A673 (cell line): ENCODE data around the gene PFKM. TPM values are rescaled to one million over a fixed set of nuclear protein-coding genes. Genes with fewer than 3 reads are reported as not detected.
A peak's percentile ranks its signal among the peaks of the same experiment; 100 is the strongest.

Experiments
- BruUV-seq: library from RNA; stranded (reverse); fragments of 400-500 nt; replicated peaks from 2 replicates; lab custom pipeline; 2021; lab: Mats Ljungman, UMichigan
- CTCF ChIA-PET: fragments of 300-600 bp; sonication (Branson Sonifier 250); formaldehyde crosslinking; loops from one replicate; lab custom pipeline; 2022; ENCODE audit warnings: antibody characterized with exemption; lab: Charles Lee
- POLR2A ChIA-PET: fragments of 300-600 bp; sonication (Branson Sonifier 250); formaldehyde crosslinking; loops from one replicate; lab custom pipeline; 2022; ENCODE audit warnings: antibody characterized with exemption; ENCODE audit not compliant: low non-redundant PET; lab: Charles Lee
- DNase-seq: peaks from one replicate; pipeline ENCODE4 v3.0.0-alpha.2; 2015; ENCODE audit warnings: low spot score
- H3K27ac ChIP-seq: fragments of 200-600 bp; sonication (generic); 2 replicates; pipeline ENCODE4 v1.5.1; 2016; ENCODE audit warnings: mixed run types, low read depth, mild to moderate bottlenecking, mixed read lengths, antibody characterized with exemption, low read length; ENCODE audit not compliant: poor library complexity, severe bottlenecking
- H3K27me3 ChIP-seq: fragments of 200-600 bp; sonication (generic); replicated peaks from 2 replicates; pipeline ENCODE4 v1.6.1; 2017; ENCODE audit warnings: mixed run types, low read depth, mild to moderate bottlenecking, mixed read lengths, antibody characterized with exemption, low read length; ENCODE audit not compliant: insufficient read depth, poor library complexity
- H3K36me3 ChIP-seq: fragments of 200-600 bp; sonication (generic); 2 replicates; pipeline ENCODE4 v1.6.1; 2016; ENCODE audit warnings: mixed run types, mild to moderate bottlenecking, mixed read lengths, antibody characterized with exemption, low read length; ENCODE audit not compliant: insufficient read depth, poor library complexity, severe bottlenecking
- H3K4me1 ChIP-seq: fragments of 200-600 bp; sonication (generic); 2 replicates; pipeline ENCODE4 v1.6.1; 2017; ENCODE audit warnings: mixed run types, mild to moderate bottlenecking, mixed read lengths, antibody characterized with exemption, low read length; ENCODE audit not compliant: insufficient read depth, poor library complexity, severe bottlenecking
- H3K4me3 ChIP-seq: fragments of 200-600 bp; sonication (generic); 2 replicates; pipeline ENCODE4 v1.5.1; 2016; ENCODE audit warnings: low read depth, mixed run types, mild to moderate bottlenecking, mixed read lengths, low read length; ENCODE audit not compliant: poor library complexity, severe bottlenecking
- H3K9me3 ChIP-seq: fragments of 200-600 bp; sonication (generic); 2 replicates; pipeline ENCODE4 v1.6.1; 2016; ENCODE audit warnings: mixed run types, low read depth, mild to moderate bottlenecking, mixed read lengths, antibody characterized with exemption, low read length; ENCODE audit not compliant: poor library complexity, severe bottlenecking
- EZH2 ChIP-seq: fragments of 200-600 bp; sonication (generic); IDR thresholded peaks from 2 replicates; pipeline ENCODE4 v1.6.1; 2017; ENCODE audit warnings: borderline replicate concordance, low read depth, mild to moderate bottlenecking, mixed read lengths, antibody characterized with exemption, low read length; ENCODE audit not compliant: poor library complexity, severe bottlenecking
- intact Hi-C: fragments of 100-400 bp; cut with micrococcal nuclease; formaldehyde crosslinking; loops from one replicate; pipeline ENCODE4 v1.10.0; 2022; ENCODE audit not compliant: unreplicated experiment
- total RNA-seq: library from RNA; stranded (reverse); gene quantifications from 2 replicates; pipeline ENCODE4 v1.2.3, GENCODE V29; 2021
- TF ChIP-seq, protein P1 (sequence below): fragments of 300-800, 200-600 bp; sonication (generic); conservative IDR thresholded peaks from 2 replicates; pipeline ENCODE4 v1.5.1; 2017; ENCODE audit warnings: low read depth, mild to moderate bottlenecking, antibody characterized with exemption, low read length, moderate library complexity, mixed read lengths

PFKM gene
- total RNA-seq, 1 experiment from 2014 or later, result 114 TPM

DNA sequence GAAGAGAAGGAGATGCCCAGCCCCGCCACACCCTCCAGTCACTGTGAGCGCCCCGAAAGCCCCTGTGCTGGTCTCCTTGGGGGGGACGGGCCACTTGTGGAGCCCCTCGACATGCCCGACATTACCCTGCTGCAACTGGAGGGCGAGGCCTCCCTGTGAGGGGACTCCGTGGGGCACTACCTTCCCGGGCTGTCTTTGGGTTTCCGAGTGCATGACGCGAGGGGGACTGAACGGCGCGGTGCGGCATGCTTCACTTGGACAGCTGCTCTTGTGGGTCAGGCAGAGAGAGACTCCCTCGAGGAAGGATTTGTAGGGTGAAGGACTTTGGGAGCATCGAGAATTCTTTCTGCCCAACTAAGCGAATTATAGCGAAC is 65.4 kb downstream of the PFKM start:
- Histone ChIP-seq H3K4me3 (peak overlapping the region; percentile 67), H3K36me3 (no peaks in the 10 kb centered on the region), H3K4me1 (peaks cover 30% of the 10 kb centered on the region), H3K9me3 (no peaks in the 10 kb centered on the region), H3K27ac (no peak overlapping the region), H3K27me3 (peaks cover 15% of the 10 kb centered on the region)
- CTCF ChIA-PET, result interaction anchor here (1.0 kb wide), 1 partner anchor 242 kb away, joined by 3 read pairs; no protein-coding TSS in a partner anchor
- POLR2A ChIA-PET, result no interaction called here
- intact Hi-C loops, result loop anchor here (10.0 kb wide), 4 partner anchors 180 to 430 kb away; partner anchors contain the start of genes COL2A1 and TMEM106C
- BruUV-seq, result no TSS peak
- TF ChIP-seq, protein P1, sequence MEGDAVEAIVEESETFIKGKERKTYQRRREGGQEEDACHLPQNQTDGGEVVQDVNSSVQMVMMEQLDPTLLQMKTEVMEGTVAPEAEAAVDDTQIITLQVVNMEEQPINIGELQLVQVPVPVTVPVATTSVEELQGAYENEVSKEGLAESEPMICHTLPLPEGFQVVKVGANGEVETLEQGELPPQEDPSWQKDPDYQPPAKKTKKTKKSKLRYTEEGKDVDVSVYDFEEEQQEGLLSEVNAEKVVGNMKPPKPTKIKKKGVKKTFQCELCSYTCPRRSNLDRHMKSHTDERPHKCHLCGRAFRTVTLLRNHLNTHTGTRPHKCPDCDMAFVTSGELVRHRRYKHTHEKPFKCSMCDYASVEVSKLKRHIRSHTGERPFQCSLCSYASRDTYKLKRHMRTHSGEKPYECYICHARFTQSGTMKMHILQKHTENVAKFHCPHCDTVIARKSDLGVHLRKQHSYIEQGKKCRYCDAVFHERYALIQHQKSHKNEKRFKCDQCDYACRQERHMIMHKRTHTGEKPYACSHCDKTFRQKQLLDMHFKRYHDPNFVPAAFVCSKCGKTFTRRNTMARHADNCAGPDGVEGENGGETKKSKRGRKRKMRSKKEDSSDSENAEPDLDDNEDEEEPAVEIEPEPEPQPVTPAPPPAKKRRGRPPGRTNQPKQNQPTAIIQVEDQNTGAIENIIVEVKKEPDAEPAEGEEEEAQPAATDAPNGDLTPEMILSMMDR, result no peak
- TF ChIP-seq EZH2, result peak; percentile 43
- DNase-seq, result no peak

DNA sequence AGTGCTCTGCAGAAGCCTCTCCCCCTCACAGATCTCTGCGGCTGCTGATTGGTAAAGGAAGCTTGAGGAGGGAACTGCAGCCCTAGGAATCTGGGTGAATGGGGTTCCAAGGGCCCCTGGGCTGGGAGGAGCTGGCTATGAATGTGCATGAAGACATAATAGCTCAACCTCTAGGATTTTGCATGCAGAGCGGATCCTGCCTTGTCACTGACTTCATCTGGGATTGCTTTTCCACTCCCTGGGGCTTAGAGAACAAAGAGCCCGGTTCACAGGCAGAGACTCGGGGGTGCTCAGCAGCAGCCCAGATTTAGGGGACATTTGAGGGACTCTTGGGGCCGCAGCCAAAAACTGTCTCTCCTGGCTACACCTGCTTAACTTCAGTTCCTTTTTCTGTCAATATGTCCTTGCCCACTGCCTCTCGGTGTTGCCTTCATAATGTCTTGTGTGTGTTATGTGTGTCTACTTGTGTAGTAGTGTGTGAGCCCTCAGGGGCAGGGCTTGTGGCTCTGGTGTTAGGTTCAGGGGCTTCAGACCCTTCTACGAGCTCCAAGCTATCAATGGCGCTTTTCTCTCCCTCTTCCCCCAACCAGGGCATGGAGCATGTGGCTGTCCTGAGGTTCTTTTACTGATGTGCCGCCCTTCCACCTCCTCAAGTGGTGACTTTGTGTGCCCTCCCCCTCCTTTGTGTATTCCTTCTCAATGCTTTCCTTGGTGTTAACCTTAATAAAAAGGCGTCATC is 66.2 kb downstream of the PFKM start:
- intact Hi-C loops, result loop anchor here (10.0 kb wide), 4 partner anchors 181 to 429 kb away; partner anchors contain the start of genes COL2A1 and TMEM106C
- H3K4me3 ChIP-seq, result peak overlapping the region; percentile 67
- peak; percentile 80 for DNase-seq
- POLR2A ChIA-PET, result no interaction called here
- BruUV-seq, result no TSS peak
- H3K27me3 ChIP-seq, result peaks cover 15% of the 10 kb centered on the region
- peaks cover 30% of the 10 kb centered on the region for H3K4me1 ChIP-seq
- H3K9me3 ChIP-seq, result no peaks in the 10 kb centered on the region
- CTCF ChIA-PET, result interaction anchor here (1.0 kb wide), 1 partner anchor 243 kb away, joined by 3 read pairs; no protein-coding TSS in a partner anchor
- H3K27ac ChIP-seq, result peak overlapping the region; percentile 75
- no peak for TF ChIP-seq EZH2
- TF ChIP-seq, protein P1, result no peak
- no peaks in the 10 kb centered on the region for H3K36me3 ChIP-seq

DNA sequence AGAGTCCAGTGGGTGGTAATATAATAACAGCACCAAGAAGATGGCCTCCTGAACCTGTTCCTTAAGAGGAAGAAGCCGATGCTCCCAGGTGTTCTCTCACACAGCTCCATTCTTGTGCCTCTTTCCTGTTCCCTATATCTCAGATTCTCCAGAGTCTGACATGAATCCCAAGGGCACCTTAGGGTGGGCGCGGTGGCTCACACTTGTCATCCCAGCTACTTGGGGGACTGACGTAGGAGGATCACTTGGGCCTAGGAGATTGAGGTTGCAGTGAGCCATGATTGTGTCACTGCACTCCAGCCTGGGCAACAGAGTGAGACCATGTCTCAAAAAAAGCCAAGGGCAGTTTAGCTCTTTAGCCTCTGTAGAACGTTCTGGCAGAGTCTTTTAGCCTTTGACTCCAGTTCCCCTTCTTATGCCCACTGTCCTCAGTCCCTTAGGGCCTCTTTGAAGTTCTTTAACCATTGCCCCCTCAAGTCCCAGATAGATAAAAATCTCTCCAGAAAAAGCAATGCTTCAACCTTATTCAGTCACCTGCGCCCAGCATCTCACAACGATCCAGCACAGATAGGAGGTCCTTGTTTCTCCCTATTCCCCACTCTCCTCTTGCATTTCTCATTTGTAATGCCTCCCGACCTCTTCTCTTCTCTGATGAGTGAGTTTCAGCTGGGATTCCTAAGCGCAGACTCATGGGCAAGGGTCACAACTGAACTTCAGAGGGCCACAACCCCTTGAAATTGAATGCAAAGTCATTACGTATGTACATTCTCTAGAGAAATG is 68.9 kb downstream of the PFKM start:
- Histone ChIP-seq H3K27ac (no peak overlapping the region), H3K27me3 (peaks cover 10% of the 10 kb centered on the region), H3K9me3 (no peaks in the 10 kb centered on the region), H3K36me3 (no peaks in the 10 kb centered on the region), H3K4me1 (peaks cover 22% of the 10 kb centered on the region), H3K4me3 (no peak overlapping the region)
- ChIA-PET POLR2A (no interaction called here), CTCF (no interaction called here)
- no TSS peak for BruUV-seq
- intact Hi-C loops, result loop anchor here (10.0 kb wide), 4 partner anchors 183 to 427 kb away; partner anchors contain the start of genes COL2A1 and TMEM106C
- no peak for DNase-seq
- TF ChIP-seq EZH2, result no peak
- TF ChIP-seq, protein P1, result no peak
